B cell (primary cell): ENCODE measurements around the gene TUT1. TPM values are rescaled to one million over a fixed set of nuclear protein-coding genes. Genes with fewer than 3 reads are reported as not detected.
"Not testable (repeated sequence)": the region's sequence is repeated elsewhere in the genome, so short reads cannot be mapped to it uniquely, and the experiment has no call there.

ENCODE experiments used
- ATAC-seq: fragments of 200-7000 bp; cut with Tn5 transposase; one replicate; pipeline ENCODE4 v1.10.0; 2021; ENCODE audit warnings: low read depth, mild to moderate bottlenecking, moderate number of reproducible peaks, moderate library complexity
- CTCF ChIA-PET: fragments of 350-600 bp; sonication (Branson Sonifier 250); formaldehyde crosslinking; loops from one replicate; lab custom pipeline; 2021; ENCODE audit warnings: antibody characterized with exemption, inconsistent platforms; lab: Charles Lee
- POLR2A ChIA-PET: fragments of 350-600 bp; sonication (Branson Sonifier 250); formaldehyde crosslinking; loops from one replicate; lab custom pipeline; 2021; ENCODE audit warnings: antibody characterized with exemption; lab: Charles Lee
- DNase-seq: peaks from one replicate; pipeline ENCODE4 v3.0.0; 2013
- H2AFZ ChIP-seq: 2 replicates; pipeline ENCODE4 v1.6.1; 2012; ENCODE audit warnings: mild to moderate bottlenecking, low read depth, low read length; ENCODE audit not compliant: insufficient read depth, poor library complexity, severe bottlenecking
- H3K27ac ChIP-seq, 2 donors: 1 replicate in 1 of 2; 2 replicates in 1 of 2; pipeline ENCODE4 v1.5.1; 2012 to 2013; ENCODE audit warnings: low read length in 2 of 2, mild to moderate bottlenecking in 2 of 2, moderate library complexity in 1 of 2
- H3K27me3 ChIP-seq, 4 experiments: fragments of 200-600 bp in 1 of 4; sonication (generic) in 1 of 4; replicated peaks in 1 of 4; 1 replicate in 2 of 4; 2 replicates in 2 of 4; pipeline versions ENCODE4 v1.6.1 to v1.7.0; 2013 to 2016; ENCODE audit warnings: low read length in 3 of 4, mild to moderate bottlenecking in 2 of 4, mixed read lengths in 1 of 4, moderate library complexity in 1 of 4; ENCODE audit not compliant: insufficient read depth in 4 of 4, control insufficient read depth in 3 of 4; ENCODE audit errors: control extremely low read depth in 1 of 4
- H3K36me3 ChIP-seq, 2 experiments: replicated peaks in 1 of 2; 1 replicate in 1 of 2; 2 replicates in 1 of 2; pipeline versions ENCODE4 v1.6.1 to v1.7.1; 2013; ENCODE audit warnings: low read length in 1 of 2; ENCODE audit not compliant: insufficient read depth in 2 of 2, control insufficient read depth in 1 of 2; ENCODE audit errors: control extremely low read depth in 1 of 2, extremely low read depth in 1 of 2
- H3K4me1 ChIP-seq, 2 donors: fragments of 200-600 bp in 1 of 2; sonication (generic) in 1 of 2; 1 replicate in 1 of 2; 2 replicates in 1 of 2; pipeline versions ENCODE4 v1.5.1 to v1.6.1; 2013 to 2017; ENCODE audit warnings: low read length in 2 of 2; ENCODE audit not compliant: control insufficient read depth in 2 of 2, insufficient read depth in 2 of 2
- H3K4me2 ChIP-seq: replicated peaks from 2 replicates; pipeline ENCODE3; 2012; ENCODE audit warnings: mild to moderate bottlenecking, low read depth, low read length; ENCODE audit not compliant: poor library complexity, severe bottlenecking
- H3K4me3 ChIP-seq, 5 experiments: fragments of 200-600 bp in 1 of 5; sonication (generic) in 1 of 5; 1 replicate in 3 of 5; 2 replicates in 2 of 5; pipeline versions ENCODE4 v1.5.1 to v1.7.0; 2011 to 2016; ENCODE audit warnings: low read length in 4 of 5, mild to moderate bottlenecking in 4 of 5, low read depth in 2 of 5, control low read depth in 1 of 5, moderate library complexity in 1 of 5; ENCODE audit not compliant: insufficient read depth in 1 of 5; ENCODE audit errors: control extremely low read depth in 1 of 5, extremely low read depth in 1 of 5
- H3K79me2 ChIP-seq: fragments of 200-600 bp; sonication (generic); one replicate; pipeline ENCODE4 v1.6.0; 2016; ENCODE audit warnings: low read length; ENCODE audit not compliant: control insufficient read depth, insufficient read depth
- H3K9ac ChIP-seq: fragments of 200-600 bp; sonication (generic); 2 replicates; pipeline ENCODE4 v1.6.1; 2017; ENCODE audit warnings: mild to moderate bottlenecking, low read length, moderate library complexity
- H3K9me3 ChIP-seq, 3 donors: one replicate each; pipeline versions ENCODE4 v1.6.1 to v1.7.1; 2013; ENCODE audit warnings: low read length in 2 of 3; ENCODE audit not compliant: control insufficient read depth in 2 of 3, insufficient read depth in 1 of 3; ENCODE audit errors: control extremely low read depth in 1 of 3
- H4K20me1 ChIP-seq: 2 replicates; pipeline ENCODE4 v1.6.0; 2012; ENCODE audit warnings: mild to moderate bottlenecking, low read length; ENCODE audit not compliant: insufficient read depth, control insufficient read depth, poor library complexity, severe bottlenecking
- H3K27ac Mint-ChIP-seq: one replicate; pipeline ENCODE4 v1.8.0; 2021; ENCODE audit warnings: mixed read lengths
- H3K27me3 Mint-ChIP-seq: one replicate; pipeline ENCODE4 v1.8.0; 2021; ENCODE audit warnings: mixed read lengths
- H3K4me1 Mint-ChIP-seq: one replicate; pipeline ENCODE4 v1.8.0; 2021; ENCODE audit warnings: mixed read lengths
- H3K4me3 Mint-ChIP-seq: one replicate; pipeline ENCODE4 v1.8.0; 2021; ENCODE audit warnings: mixed read lengths
- H3K9me3 Mint-ChIP-seq: one replicate; pipeline ENCODE4 v1.8.0; 2022; ENCODE audit warnings: mixed read lengths; ENCODE audit not compliant: insufficient read depth
- EZH2 ChIP-seq: IDR thresholded peaks from 2 replicates; pipeline ENCODE4 v1.6.1; 2012; ENCODE audit warnings: borderline replicate concordance, low read depth, mild to moderate bottlenecking, moderate library complexity, low read length; ENCODE audit not compliant: insufficient read depth, poor library complexity, severe bottlenecking
- WGBS: methylation state at CpG from one replicate; pipeline ENCODE4 v1.1.5; 2013; ENCODE audit warnings: missing lambda C conversion rate; ENCODE audit not compliant: insufficient coverage; 5-methylcytosine and 5-hydroxymethylcytosine counted together
- intact Hi-C: fragments of 100-400 bp; cut with micrococcal nuclease; formaldehyde crosslinking; loops from one replicate; pipeline ENCODE4 v1.10.0; 2022
- polyA plus RNA-seq: library from polyadenylated mRNA; depleted of rRNA; stranded (reverse); fragments of >200 nt; gene quantifications from 2 replicates; pipeline ENCODE4 v1.2.3, GENCODE V29; 2012
- total RNA-seq, 2 donors: library from RNA; stranded (reverse); fragments of 120-200 nt in 1 of 2; gene quantifications; 1 replicate in 1 of 2; 2 replicates in 1 of 2; pipeline versions ENCODE4 v1.2.3 to v1.2.4, GENCODE V29; 2013 to 2022
- TF ChIP-seq, protein P1 (sequence below): fragments of 200-600 bp; IDR thresholded peaks from one replicate; pipeline ENCODE4 v1.8.0; 2022; ENCODE audit warnings: antibody characterized with exemption, mild to moderate bottlenecking

TUT1 gene
- total and polyA plus RNA-seq, 2 donors (not counting 1 experiment from before 2014, with no cell fraction given) = 31.1 to 47.7 TPM

DNA sequence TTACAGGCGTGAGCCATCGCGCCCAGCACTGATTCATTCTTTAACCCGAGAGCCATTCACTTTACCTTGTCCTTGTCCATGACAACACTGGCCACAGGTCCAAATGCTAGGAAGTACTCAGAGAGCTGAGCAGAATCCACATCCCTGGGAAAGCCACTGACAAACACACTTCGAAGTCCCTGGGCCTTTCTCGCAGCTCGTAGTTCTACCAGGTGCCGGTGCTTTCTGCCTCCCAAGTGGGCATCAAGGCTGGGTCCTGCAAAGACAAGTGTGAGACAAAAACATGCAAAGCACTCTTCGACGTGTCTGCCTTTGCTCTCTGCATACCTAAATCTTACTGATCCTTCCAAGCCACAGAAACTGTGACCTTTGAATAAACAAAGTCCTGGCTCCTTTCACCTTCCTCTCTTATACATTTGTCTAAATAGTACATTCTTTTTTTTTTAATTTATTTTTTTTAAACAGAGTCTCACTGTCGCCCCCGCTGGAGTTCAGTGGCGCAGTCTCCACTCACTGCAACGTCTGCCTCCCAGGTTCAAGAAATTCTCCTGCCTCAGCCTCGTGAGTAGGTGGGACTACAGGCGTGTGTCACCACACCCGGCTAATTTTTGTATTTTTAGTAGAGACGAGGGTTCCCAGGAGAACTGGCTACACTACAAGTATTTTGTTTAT is 2.2 kb downstream of the TUT1 start:
- H3K27ac ChIP-seq = no peak overlapping the region
- ChIA-PET CTCF (interaction anchor here (0.6 to 1.6 kb wide), 3 partner anchors 42 to 159 kb away, joined by 3 read pairs; partner anchors contain the start of gene AHNAK), POLR2A (interaction anchor here (0.7 to 0.8 kb wide), 2 partner anchors 15 to 25 kb away, joined by 3 to 5 read pairs; partner anchors contain the start of gene EEF1G)
- peaks cover 23 to 34% of the 10 kb centered on the region in 2 donors for H3K4me1 ChIP-seq
- H3K27me3 ChIP-seq = no peaks in the 10 kb centered on the region
- H3K4me1 Mint-ChIP-seq = peaks cover 43% of the 10 kb centered on the region
- intact Hi-C loops = no loop called here
- H3K4me2 ChIP-seq = no peak overlapping the region
- H3K27ac Mint-ChIP-seq = no peak overlapping the region
- H3K36me3 ChIP-seq = peaks cover 0 to 33% of the 10 kb centered on the region in 2 experiments
- no peaks in the 10 kb centered on the region for H3K9me3 Mint-ChIP-seq
- H2AFZ ChIP-seq = no peak overlapping the region
- no peaks in the 10 kb centered on the region for H3K9me3 ChIP-seq
- DNase-seq = no peak
- peaks cover 63% of the 10 kb centered on the region for H3K79me2 ChIP-seq
- H3K4me3 ChIP-seq = no peak overlapping the region
- no peaks in the 10 kb centered on the region for H3K27me3 Mint-ChIP-seq
- no peak for ATAC-seq
- 97% methylated on average over 10 of the region's 18 CpGs for WGBS
- no peak overlapping the region for H3K4me3 Mint-ChIP-seq
- TF ChIP-seq EZH2 = no peak
- TF ChIP-seq, protein P1, sequence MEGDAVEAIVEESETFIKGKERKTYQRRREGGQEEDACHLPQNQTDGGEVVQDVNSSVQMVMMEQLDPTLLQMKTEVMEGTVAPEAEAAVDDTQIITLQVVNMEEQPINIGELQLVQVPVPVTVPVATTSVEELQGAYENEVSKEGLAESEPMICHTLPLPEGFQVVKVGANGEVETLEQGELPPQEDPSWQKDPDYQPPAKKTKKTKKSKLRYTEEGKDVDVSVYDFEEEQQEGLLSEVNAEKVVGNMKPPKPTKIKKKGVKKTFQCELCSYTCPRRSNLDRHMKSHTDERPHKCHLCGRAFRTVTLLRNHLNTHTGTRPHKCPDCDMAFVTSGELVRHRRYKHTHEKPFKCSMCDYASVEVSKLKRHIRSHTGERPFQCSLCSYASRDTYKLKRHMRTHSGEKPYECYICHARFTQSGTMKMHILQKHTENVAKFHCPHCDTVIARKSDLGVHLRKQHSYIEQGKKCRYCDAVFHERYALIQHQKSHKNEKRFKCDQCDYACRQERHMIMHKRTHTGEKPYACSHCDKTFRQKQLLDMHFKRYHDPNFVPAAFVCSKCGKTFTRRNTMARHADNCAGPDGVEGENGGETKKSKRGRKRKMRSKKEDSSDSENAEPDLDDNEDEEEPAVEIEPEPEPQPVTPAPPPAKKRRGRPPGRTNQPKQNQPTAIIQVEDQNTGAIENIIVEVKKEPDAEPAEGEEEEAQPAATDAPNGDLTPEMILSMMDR = no peak
- no peak overlapping the region for H3K9ac ChIP-seq
- H4K20me1 ChIP-seq = peaks cover 8% of the 10 kb centered on the region

- H3K4me2 ChIP-seq, H3K4me1 ChIP-seq, H3K9me3 Mint-ChIP-seq, H4K20me1 ChIP-seq, H3K4me3 ChIP-seq, DNase-seq, H2AFZ ChIP-seq, intact Hi-C loops, H3K27ac ChIP-seq, H3K27ac Mint-ChIP-seq, H3K27me3 Mint-ChIP-seq, H3K27me3 ChIP-seq, ATAC-seq, H3K9ac ChIP-seq, H3K4me3 Mint-ChIP-seq, H3K9me3 ChIP-seq: not testable (repeated sequence)
- Histone ChIP-seq H3K36me3 (peaks cover 1 to 46% of the 10 kb centered on the region in 2 experiments), H3K79me2 (peaks cover 76% of the 10 kb centered on the region)
- POLR2A ChIA-PET = interaction anchor here (0.6 to 1.8 kb wide), 4 partner anchors 11 to 90 kb away, joined by 3 to 4 read pairs (median 3); partner anchors contain the start of gene MTA2
- CTCF ChIA-PET = interaction anchor here (0.5 to 0.8 kb wide), 2 partner anchors 201 to 228 kb away, joined by 3 read pairs; no protein-coding TSS in a partner anchor
- peaks cover 11% of the 10 kb centered on the region for H3K4me1 Mint-ChIP-seq
- 100% methylated on average over 7 of the region's 7 CpGs for WGBS
These were observed 6.0 kb downstream of the TUT1 start for GRCh38 chr11:62585356-62585755.

- H3K36me3 ChIP-seq = peaks cover 1 to 49% of the 10 kb centered on the region in 2 experiments
- H3K4me1 Mint-ChIP-seq, H2AFZ ChIP-seq, H3K27me3 ChIP-seq, ATAC-seq, H3K4me1 ChIP-seq, intact Hi-C loops, H3K27ac Mint-ChIP-seq, H3K27me3 Mint-ChIP-seq, H3K9ac ChIP-seq, H4K20me1 ChIP-seq, H3K9me3 ChIP-seq, CTCF ChIA-PET, DNase-seq, H3K4me3 ChIP-seq, H3K27ac ChIP-seq, H3K4me2 ChIP-seq, H3K4me3 Mint-ChIP-seq, H3K9me3 Mint-ChIP-seq: not testable (repeated sequence)
- 100% methylated on average over 1 of the region's 4 CpGs for WGBS
- POLR2A ChIA-PET = interaction anchor here (1.8 kb wide), 1 partner anchor 10 kb away, joined by 8 read pairs; the partner anchor contains the start of gene TUT1
- peaks cover 41% of the 10 kb centered on the region for H3K79me2 ChIP-seq
These were observed 9.6 kb downstream of the TUT1 start for GRCh38 chr11:62581735-62582134.
